OCI-LY7 (cell line): ENCODE data around the gene SERPING1. TPM values are rescaled to one million over a fixed set of nuclear protein-coding genes. Genes with fewer than 3 reads are reported as not detected.
A peak's percentile ranks its signal among the peaks of the same experiment; 100 is the strongest.

Source experiments
- BruUV-seq: library from RNA; stranded (reverse); fragments of 400-500 nt; replicated peaks from 2 replicates; lab custom pipeline; 2021; lab: Mats Ljungman, UMichigan
- CTCF ChIA-PET: fragments of 300-600 bp; sonication (Branson Sonifier 250); formaldehyde crosslinking; loops from one replicate; lab custom pipeline; 2022; ENCODE audit warnings: antibody characterized with exemption; ENCODE audit not compliant: unreplicated experiment; lab: Charles Lee
- POLR2A ChIA-PET: fragments of 300-600 bp; sonication (Branson Sonifier 250); formaldehyde crosslinking; loops from one replicate; lab custom pipeline; 2022; ENCODE audit warnings: antibody characterized with exemption; lab: Charles Lee
- DNase-seq: peaks from one replicate; pipeline ENCODE4 v3.0.0-alpha.2; 2015; ENCODE audit warnings: low spot score
- H2AFZ ChIP-seq: fragments of 200-600 bp; sonication (generic), shearing (Covaris generic); 2 replicates; pipeline ENCODE4 v1.6.1; 2014; ENCODE audit warnings: mild to moderate bottlenecking, antibody characterized with exemption, low read length, moderate library complexity
- H3K27ac ChIP-seq: fragments of 200-600 bp; sonication (generic); 2 replicates; pipeline ENCODE4 v1.5.1; 2014; ENCODE audit warnings: mixed run types, low read depth, mild to moderate bottlenecking, moderate library complexity, low read length, inconsistent platforms; ENCODE audit not compliant: poor library complexity, severe bottlenecking
- H3K36me3 ChIP-seq: fragments of 200-600 bp; sonication (generic); 2 replicates; pipeline ENCODE4 v1.6.1; 2014; ENCODE audit warnings: mild to moderate bottlenecking, antibody characterized with exemption, low read length, moderate library complexity, mixed read lengths; ENCODE audit not compliant: insufficient read depth
- H3K4me1 ChIP-seq: fragments of 200-600 bp; sonication (generic); 2 replicates; pipeline ENCODE4 v1.5.1; 2014; ENCODE audit warnings: mild to moderate bottlenecking, low read length; ENCODE audit not compliant: insufficient read depth, poor library complexity, severe bottlenecking
- H3K4me2 ChIP-seq: fragments of 200-600 bp; sonication (generic); 2 replicates; pipeline ENCODE4 v1.6.1; 2014; ENCODE audit warnings: mild to moderate bottlenecking, low read length
- H3K4me3 ChIP-seq: fragments of 200-600 bp; sonication (generic); 2 replicates; pipeline ENCODE4 v1.5.1; 2014; ENCODE audit warnings: mild to moderate bottlenecking, low read depth, low read length; ENCODE audit not compliant: poor library complexity, severe bottlenecking
- H3K79me2 ChIP-seq: fragments of 200-600 bp; sonication (generic); 2 replicates; pipeline ENCODE4 v1.6.1; 2016; ENCODE audit warnings: low read depth, mild to moderate bottlenecking, low read length, moderate library complexity, mixed read lengths; ENCODE audit not compliant: insufficient read depth
- H3K9me2 ChIP-seq: fragments of 200-600 bp; sonication (generic); 2 replicates; pipeline ENCODE4 v1.6.1; 2016; ENCODE audit warnings: mild to moderate bottlenecking, low read length, mixed read lengths; ENCODE audit not compliant: insufficient read depth
- H3K9me3 ChIP-seq: fragments of 200-600 bp; sonication (generic); 2 replicates; pipeline ENCODE4 v1.6.1; 2014; ENCODE audit warnings: mild to moderate bottlenecking, mixed run types, low read length, mixed read lengths
- H4K20me1 ChIP-seq: fragments of 200-600 bp; sonication (generic); 2 replicates; pipeline ENCODE4 v1.6.1; 2014; ENCODE audit warnings: mild to moderate bottlenecking, antibody characterized with exemption, low read length, moderate library complexity, mixed read lengths; ENCODE audit not compliant: insufficient read depth
- CTCF ChIP-seq: fragments of 200-600 bp; sonication (generic); conservative IDR thresholded peaks from 2 replicates; pipeline ENCODE4 v1.5.1; 2014; ENCODE audit warnings: mild to moderate bottlenecking, antibody characterized with exemption, low read length, moderate library complexity, mixed read lengths
- EZH2phosphoT487 ChIP-seq: fragments of 200-600 bp; sonication (generic); IDR thresholded peaks from 2 replicates; pipeline ENCODE4 v1.6.1; 2018; ENCODE audit warnings: low read depth, borderline replicate concordance, mild to moderate bottlenecking, mixed run types, antibody characterized with exemption, low read length, moderate library complexity, mixed read lengths
- intact Hi-C: fragments of 100-400 bp; cut with micrococcal nuclease; formaldehyde crosslinking; loops from one replicate; pipeline ENCODE4 v1.10.0; 2022; ENCODE audit not compliant: unreplicated experiment
- total RNA-seq, 2 experiments: library from RNA; depleted of rRNA in 1 of 2; stranded (reverse); fragments of >200 nt in 1 of 2; shearing (Covaris generic) in 1 of 2; gene quantifications; 2 replicates each; pipeline ENCODE4 v1.2.3, GENCODE V29; 2014 to 2022

Gene SERPING1
- total RNA-seq, 2 experiments from 2014 or later = not detected

- Histone ChIP-seq H3K36me3 (no peaks in the 10 kb centered on the region), H3K79me2 (peaks cover 6% of the 10 kb centered on the region; the same call in 1 of the 2 replicates), H3K9me3 (no peaks in the 10 kb centered on the region), H3K4me3 (no peak overlapping the region), H3K4me2 (no peak overlapping the region), H3K27ac (no peak overlapping the region), H3K4me1 (peaks cover 7% of the 10 kb centered on the region), H2AFZ (peak overlapping the region; percentile 50), H4K20me1 (no peaks in the 10 kb centered on the region), H3K9me2 (no peaks in the 10 kb centered on the region)
- ChIA-PET POLR2A (interaction anchor here (0.7 to 1.4 kb wide), 2 partner anchors 36 to 229 kb away, joined by 3 read pairs; no protein-coding TSS in a partner anchor), CTCF (no interaction called here)
- no peak for DNase-seq
- intact Hi-C loops = no loop called here
- no TSS peak for BruUV-seq
- TF ChIP-seq EZH2phosphoT487 (no peak), CTCF (no peak)
Observed at GRCh38 chr11:57571606-57572005, 25.9 kb upstream of the SERPING1 start.

GRCh38 chr11:57574061-57574460 lies 23.4 kb upstream of the SERPING1 start:
- Histone ChIP-seq H3K4me2 (no peak overlapping the region), H2AFZ (no peak overlapping the region), H3K36me3 (no peaks in the 10 kb centered on the region), H3K27ac (no peak overlapping the region), H3K9me3 (no peaks in the 10 kb centered on the region), H3K79me2 (no peaks in the 10 kb centered on the region), H3K9me2 (no peaks in the 10 kb centered on the region), H3K4me3 (no peak overlapping the region), H3K4me1 (no peaks in the 10 kb centered on the region), H4K20me1 (no peaks in the 10 kb centered on the region)
- TF ChIP-seq CTCF (no peak), EZH2phosphoT487 (no peak)
- ChIA-PET CTCF (no interaction called here), POLR2A (no interaction called here)
- no TSS peak for BruUV-seq
- intact Hi-C loops = no loop called here
- DNase-seq = no peak

GRCh38 chr11:57584341-57584740 lies 13.1 kb upstream of the SERPING1 start:
- Histone ChIP-seq H3K9me2 (no peaks in the 10 kb centered on the region), H3K36me3 (no peaks in the 10 kb centered on the region), H2AFZ (no peak overlapping the region), H3K4me1 (peaks cover 7% of the 10 kb centered on the region), H4K20me1 (no peaks in the 10 kb centered on the region), H3K27ac (no peak overlapping the region), H3K9me3 (peaks cover 5% of the 10 kb centered on the region; the same call in 1 of the 2 replicates), H3K79me2 (no peaks in the 10 kb centered on the region), H3K4me3 (no peak overlapping the region), H3K4me2 (no peak overlapping the region)
- CTCF ChIA-PET = no interaction called here
- POLR2A ChIA-PET = interaction anchor here (0.5 kb wide), 1 partner anchor 80 kb away, joined by 4 read pairs; no protein-coding TSS in a partner anchor
- intact Hi-C loops = no loop called here
- DNase-seq = no peak
- TF ChIP-seq EZH2phosphoT487 (no peak), CTCF (no peak)
- no TSS peak for BruUV-seq
